GM19452 (cell line): ENCODE measurements around the gene WWOX.

Experiments
- ATAC-seq: cut with Tn5 transposase; IDR thresholded peaks from one replicate; pipeline ENCODE4 v1.9.1; 2021; ENCODE audit not compliant: unreplicated experiment

Gene WWOX

GRCh38 chr16:78220571-78220970, 121.1 kb downstream of the WWOX start:
- ATAC-seq, result no peak

DNA sequence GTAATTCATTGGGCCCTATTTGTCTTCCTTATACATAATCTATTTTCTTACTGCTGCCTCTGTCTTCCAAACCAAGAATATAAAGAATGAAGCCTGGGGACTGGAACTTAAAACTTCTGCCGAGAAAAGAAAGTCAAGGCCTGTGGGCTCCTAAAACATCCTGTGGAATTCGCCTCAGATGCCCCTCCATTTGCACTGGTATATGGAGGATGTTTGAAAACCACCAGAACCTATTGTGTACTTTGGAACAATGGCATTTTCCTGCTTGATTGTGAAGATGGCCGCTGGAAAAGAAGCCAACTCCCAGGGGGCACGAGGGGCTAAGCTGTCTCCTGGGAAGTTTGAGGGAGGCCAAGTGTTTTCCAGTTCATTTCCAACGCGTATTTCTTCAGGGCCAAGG, 122.4 kb downstream of the WWOX start:
- no peak for ATAC-seq

DNA sequence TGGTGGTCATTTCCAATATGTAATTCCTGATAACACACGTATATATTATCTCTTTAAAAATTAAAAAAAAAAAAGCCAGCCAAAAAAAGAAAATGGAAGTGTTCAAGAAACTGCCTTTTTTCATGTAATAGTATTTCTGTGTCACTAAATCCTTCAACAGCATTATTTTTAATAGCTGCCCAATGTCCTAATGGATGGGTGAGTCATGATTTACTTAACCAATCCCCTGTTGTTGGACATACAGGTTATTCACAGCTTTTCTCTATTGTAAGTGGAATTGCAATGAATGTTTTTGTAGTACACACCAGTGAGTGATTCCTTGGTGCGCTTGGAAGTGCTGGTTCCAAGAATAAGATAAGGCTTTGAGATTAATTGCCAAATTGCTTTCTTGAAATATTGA, 124.9 kb downstream of the WWOX start:
- no peak for ATAC-seq

- ATAC-seq, result no peak
Observed at GRCh38 chr16:78225919-78226318, 126.5 kb downstream of the WWOX start.

- ATAC-seq, result no peak
Observed at GRCh38 chr16:78227855-78228254, 128.4 kb downstream of the WWOX start.

DNA sequence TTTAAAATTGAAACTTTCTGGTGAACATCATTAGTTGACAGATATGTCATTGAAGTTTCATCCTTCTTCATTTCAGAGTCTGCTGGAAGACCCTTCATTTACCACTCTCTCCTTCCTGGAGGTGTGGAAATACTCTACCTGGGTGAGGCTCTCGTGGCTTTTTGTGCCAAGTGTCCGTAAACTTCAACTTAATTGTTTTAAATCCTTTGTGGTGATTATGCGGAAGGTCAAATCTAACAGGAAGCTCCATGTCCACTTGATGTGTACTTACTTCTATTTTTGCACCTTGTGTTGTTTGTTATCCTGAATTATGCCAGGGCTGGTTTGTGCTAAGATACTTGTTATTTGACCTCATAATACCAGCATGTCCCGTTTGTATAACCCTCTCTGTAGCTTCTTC, 129.2 kb downstream of the WWOX start:
- no peak for ATAC-seq

- ATAC-seq, result no peak
Observed at GRCh38 chr16:78230832-78231231, 131.4 kb downstream of the WWOX start.

DNA sequence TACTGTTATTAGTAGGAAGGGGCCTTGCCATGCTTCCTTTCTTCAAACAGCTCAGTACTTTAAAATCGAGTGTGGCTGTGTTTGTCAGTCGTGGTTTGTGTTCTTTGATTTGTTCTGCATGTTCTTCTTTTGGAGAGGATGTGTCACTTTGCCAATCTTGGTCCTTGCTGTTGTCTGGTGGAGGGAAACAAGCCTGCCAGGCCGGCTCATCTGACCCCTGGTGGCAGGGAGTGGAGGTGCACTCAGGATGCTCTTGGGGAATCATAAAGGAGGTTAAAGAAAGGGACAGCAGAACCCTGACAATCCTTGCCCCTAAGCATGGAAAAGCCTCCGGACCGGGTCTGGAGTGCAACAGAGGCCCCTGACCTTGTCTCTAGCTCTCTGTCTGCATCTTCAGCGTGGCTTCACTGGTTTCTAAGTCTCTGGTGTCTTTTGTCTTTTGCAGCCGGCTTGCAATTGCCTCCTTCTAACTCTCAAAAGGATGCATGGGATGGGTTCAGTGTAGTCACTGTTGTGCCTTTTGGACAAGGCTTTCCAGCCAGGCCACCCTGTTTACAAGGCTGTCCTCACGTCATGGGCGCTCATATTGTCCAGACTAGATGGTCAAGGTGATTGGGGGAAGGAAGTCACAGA, 135.8 kb downstream of the WWOX start:
- peak; percentile 96 for ATAC-seq

DNA sequence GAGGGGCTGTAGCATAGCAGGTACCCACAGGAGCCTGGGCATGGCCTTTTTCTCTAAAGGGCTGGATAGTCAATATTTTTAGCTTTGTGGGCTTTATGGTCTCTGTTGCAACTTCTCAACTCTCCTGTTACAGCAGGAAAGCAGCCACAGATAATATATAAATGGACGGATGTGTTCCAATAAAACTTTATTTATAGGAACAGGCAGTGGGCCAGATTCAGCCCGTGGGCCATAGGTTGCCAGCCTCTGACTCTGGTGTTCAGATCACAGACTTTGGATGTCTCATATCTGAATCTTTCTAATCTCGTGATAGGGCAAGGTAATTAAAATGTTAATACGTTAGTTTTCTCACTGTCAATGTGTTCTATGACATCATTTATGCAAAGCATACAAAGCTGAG, 136.4 kb downstream of the WWOX start:
- ATAC-seq, result no peak

- ATAC-seq, result no peak
Observed at GRCh38 chr16:78237841-78238240, 138.4 kb downstream of the WWOX start.

DNA sequence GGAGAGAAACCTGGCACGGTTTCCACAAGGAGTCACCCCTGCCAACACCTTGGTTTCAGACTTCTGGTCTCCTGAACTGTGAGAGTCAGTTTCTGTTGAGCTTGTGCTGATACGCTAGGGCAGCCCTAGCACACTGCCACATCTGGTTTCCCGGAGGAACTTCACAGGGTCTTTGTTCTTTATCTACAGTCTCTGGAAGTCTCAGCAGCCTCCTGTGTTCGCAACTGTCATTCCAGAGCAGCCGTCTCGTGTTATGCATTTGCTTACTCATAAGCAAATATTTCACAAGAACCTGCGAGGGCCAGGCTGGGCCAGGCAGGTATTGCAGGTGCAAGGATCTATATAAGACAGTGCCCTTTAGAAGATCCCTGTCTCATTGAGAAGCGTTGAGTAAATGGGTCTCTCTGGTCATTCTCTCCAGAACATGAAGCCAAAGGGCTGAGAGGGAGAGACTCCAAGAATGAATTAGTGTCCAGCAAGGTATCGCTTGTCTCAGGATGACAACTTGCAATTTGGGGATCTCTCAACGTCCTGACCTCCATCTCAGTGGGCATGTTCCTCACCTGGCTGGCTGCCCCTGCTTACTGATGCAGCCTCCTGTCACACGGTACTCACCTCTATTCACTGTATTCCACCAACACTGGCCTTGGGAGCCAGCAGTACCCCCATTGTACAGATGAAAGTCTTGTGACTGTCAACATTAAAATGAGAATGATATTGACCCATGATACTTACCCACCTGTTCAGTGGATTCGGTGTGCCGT, 141.2 kb downstream of the WWOX start:
- ATAC-seq, result no peak

GRCh38 chr16:78242239-78242630, 142.8 kb downstream of the WWOX start:
- ATAC-seq, result no peak

DNA sequence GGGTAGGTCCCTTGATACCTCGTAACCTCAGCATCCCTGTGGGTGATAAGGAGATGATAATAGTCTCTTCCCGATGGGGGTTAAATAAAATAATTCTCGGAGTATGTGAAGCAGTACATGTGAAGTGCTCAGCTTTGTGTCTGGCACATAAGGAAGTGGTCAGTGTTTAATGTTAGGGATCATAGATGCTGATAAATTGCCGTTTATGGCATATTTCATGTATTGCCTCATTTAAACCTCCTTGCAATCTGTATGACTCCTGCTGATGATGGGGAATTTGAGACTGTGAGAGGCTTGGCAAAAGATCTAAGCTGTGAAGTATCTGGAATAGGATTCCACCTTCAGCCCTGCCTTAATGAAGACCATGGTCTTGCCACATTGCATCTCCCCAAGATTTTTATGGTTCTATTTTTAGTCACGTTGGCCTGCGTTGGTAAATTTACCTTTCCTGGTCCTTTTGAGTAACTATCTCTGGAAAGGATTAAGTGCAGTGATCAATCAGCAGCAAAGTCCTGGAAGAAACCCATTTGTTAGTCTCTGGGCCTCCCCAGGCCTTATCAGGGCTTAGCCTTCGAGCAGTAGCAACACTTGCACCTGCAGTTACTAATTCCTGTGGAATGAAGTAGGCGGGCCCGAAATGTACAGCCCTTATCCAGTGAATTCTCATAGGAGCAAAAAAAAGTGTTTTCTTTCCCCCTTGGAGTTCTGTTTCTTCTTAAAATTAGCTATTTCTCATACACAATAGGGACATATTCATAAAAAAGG, 144.9 kb downstream of the WWOX start:
- ATAC-seq, result no peak

GRCh38 chr16:78246559-78246958, 147.1 kb downstream of the WWOX start:
- ATAC-seq, result no peak

GRCh38 chr16:78249056-78249455, 149.6 kb downstream of the WWOX start:
- ATAC-seq, result no peak

- no peak for ATAC-seq
Observed at GRCh38 chr16:78249832-78250231, 150.4 kb downstream of the WWOX start.

- ATAC-seq, result no peak
Observed at GRCh38 chr16:78251115-78251514, 151.7 kb downstream of the WWOX start.

DNA sequence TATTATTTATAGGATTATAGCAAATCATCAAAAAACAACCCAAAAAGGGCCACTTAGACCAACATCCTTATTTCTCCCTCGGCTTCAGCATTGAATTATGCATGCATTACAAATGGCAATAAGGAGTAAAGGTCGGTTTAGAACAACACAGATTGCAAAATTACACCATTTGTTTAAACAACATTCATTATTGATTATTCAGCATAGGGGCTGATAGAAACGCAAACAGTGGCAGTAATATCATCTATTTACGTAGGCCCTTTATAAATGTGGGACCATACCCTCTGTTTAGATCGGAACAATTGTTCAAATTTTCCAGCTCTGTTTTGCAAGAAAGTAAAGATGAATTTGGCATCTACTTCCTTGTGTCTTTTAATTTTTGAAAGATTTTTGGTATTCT, 153.3 kb downstream of the WWOX start:
- ATAC-seq, result no peak

DNA sequence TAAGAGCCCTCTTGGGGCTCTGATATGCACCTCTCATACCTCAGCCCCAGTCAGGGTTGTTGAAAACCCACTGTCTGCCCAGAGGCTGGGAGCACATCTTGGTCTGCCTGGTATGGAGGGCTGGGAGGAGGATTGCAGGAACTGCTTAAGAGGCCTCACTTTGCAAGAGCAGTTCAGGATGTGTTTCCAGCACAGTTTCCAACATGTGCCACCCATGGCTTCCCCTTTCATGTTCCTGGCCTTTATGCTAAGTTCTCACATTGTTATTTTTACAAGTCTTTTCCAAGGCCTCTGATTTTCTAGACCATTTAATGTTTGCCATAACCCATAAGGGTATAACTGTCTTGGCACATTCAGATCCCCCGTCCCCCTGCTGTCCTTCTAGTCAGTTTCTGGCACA, 155.4 kb downstream of the WWOX start:
- no peak for ATAC-seq

DNA sequence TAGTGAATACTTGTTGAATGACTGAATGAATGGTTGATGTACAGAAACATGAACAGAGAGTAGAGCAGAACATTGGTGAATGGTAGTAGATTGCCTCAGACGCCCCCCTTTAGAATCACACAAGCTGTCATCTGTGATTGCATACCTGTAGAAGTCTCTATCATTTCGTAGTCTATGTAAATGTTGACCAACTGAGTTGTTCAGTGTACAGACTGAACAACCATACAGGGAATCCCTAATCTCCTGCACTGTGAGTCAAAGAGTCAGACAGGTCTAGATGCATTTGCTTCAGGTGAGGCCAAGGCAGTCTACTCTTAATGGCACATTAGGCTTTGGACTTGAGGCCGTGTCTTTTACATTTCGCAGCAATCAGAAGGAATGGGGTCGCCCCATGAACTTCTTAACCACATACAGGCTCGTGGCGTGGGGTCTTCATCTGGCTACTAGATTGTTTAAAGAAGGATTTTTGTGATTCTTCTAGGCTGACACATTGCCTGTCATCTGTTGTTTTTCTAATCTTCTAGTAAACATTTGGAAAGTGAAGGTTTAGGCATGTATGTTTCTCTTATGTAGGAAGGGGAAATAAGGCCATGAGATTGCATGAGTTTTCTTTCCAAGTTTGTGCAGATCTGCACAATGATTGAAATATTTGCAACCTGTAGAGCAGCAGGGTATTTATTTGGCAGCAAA, 157.4 kb downstream of the WWOX start:
- no peak for ATAC-seq

- no peak for ATAC-seq
Observed at GRCh38 chr16:78257376-78257728, 157.9 kb downstream of the WWOX start.
